Measurements from ENCODE around the gene MSH3.
"Not testable (repeated sequence)": the region's sequence is repeated elsewhere in the genome, so short reads cannot be mapped to it uniquely, and the experiment has no call there.

Gene MSH3

DNA sequence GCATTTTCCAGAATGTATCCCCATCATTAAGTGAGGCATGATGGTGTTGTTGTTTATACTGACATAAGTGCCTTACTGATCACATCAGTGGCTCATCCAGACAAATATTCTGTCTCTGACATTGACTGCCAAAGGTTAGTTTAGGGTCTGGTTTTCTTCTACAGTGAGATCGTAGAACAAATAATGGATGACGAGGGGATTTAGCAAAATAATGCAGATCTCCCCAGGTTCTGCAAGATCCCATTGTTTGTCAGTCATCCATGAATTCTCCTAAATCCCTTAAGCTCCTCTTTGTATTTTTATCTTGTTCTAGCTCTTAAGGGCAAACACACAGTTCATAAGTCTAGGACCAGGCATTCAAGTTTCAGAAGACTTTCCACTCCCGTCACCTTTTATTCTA is 93.5 kb downstream of the MSH3 start:
- in situ Hi-C loops (cut with MboI; ENCODE audit: low sequenced_read_pairs) = no loop called here

- in situ Hi-C loops (cut with MboI; ENCODE audit: low sequenced_read_pairs) = no loop called here
These were observed 98.0 kb downstream of the MSH3 start for GRCh38 chr5:80752427-80752826.

DNA sequence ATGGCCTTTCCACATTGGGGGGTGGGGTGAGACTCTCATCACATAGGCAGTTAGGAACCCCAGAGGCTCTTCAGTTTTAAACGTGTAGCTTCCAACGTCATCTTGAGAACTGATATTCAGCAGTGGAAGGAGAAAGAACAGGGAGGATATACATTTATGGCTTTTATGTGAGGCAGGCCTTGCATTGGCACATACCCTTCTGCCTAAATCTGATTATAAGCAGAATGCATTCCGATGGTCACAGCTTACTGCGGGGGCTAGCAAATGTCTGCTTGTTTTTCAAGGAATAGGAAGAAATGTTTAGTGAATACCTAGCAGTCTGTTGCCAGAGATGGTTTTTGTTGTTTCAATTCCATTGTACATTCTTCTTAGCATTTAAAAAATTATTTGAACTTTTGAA is 99.3 kb downstream of the MSH3 start:
- in situ Hi-C loops (cut with MboI; ENCODE audit: low sequenced_read_pairs) = no loop called here

DNA sequence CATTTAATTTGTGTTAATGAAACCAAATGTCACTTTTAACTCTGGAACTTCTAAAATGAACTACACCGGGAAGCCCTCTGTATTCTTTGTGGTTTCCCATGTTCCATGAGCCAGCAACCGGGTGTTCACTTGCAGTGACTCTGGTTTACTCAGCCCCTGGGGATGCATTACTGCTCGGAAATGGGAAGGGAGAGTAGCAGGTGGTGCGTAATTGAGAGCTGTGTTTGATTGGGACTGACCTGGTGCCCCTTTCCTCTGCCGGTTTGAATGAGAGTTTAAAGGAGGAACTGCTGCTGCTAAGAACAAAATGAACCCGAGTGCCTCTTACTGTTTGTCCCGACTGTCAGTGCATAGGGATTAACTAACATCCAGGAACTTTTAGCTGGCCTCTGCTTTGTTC is 100.4 kb downstream of the MSH3 start:
- in situ Hi-C loops (cut with MboI; ENCODE audit: low sequenced_read_pairs) = no loop called here

GRCh38 chr5:80755626-80756025 is 101.2 kb downstream of the MSH3 start:
- in situ Hi-C loops (cut with MboI; ENCODE audit: low sequenced_read_pairs) = no loop called here

GRCh38 chr5:80756292-80756691 is 101.8 kb downstream of the MSH3 start:
- in situ Hi-C loops (cut with MboI; ENCODE audit: low sequenced_read_pairs) = no loop called here

DNA sequence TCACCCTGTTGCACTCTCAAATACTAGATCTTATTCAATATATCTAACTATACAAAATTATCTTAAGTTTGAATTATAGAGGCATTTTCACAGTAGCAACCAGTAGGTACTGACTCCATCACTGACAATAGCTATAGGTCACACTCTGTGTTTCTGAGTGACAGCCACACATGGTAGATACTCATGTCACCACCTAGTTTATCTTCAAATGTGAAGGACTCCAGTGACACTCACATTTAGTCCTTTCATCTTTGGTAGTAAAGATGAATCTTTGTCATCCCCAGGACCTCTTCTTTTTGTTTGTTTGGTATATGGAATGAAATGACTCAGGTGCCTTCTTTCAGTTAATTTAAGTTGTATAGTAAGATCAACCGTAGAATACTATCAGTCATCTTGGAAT is 102.8 kb downstream of the MSH3 start:
- in situ Hi-C loops (cut with MboI; ENCODE audit: low sequenced_read_pairs) = no loop called here

DNA sequence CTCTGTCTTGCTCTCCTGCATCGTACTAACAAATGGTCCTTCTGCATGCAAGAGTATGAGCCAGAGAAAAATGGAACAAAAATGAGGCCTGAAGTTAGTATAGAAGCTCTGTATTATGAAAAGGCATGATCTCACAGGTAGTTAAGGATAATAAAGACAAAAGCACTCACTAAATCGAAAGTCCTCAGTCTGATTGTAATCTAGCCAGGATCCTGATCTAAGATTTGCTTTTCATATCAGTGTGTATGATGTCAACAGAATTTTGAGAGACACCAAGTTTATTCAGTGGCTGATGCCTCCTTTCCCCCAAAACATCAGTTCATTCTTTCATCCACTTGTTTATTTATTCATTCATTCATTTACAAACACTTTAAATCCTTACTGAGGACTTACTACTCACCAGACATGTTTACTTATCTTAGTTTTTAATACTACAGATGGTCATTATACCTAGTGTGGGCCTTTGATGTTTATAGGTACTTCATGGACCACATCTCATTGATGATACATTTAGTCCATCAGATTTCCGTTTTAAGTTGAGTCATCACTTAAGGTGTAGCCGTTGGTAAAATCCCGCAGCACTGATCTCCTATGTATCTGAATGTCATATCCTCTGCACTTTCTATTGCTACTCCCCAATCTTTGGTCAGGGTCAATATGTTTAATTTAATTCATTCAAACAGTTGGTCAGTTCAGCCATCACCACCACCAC is 105.6 kb downstream of the MSH3 start:
- in situ Hi-C loops (cut with MboI; ENCODE audit: low sequenced_read_pairs) = no loop called here

GRCh38 chr5:80760680-80761079 is 106.2 kb downstream of the MSH3 start:
- in situ Hi-C loops (cut with MboI; ENCODE audit: low sequenced_read_pairs) = no loop called here

GRCh38 chr5:80761176-80761575 is 106.7 kb downstream of the MSH3 start:
- in situ Hi-C loops (cut with MboI; ENCODE audit: low sequenced_read_pairs) = no loop called here

DNA sequence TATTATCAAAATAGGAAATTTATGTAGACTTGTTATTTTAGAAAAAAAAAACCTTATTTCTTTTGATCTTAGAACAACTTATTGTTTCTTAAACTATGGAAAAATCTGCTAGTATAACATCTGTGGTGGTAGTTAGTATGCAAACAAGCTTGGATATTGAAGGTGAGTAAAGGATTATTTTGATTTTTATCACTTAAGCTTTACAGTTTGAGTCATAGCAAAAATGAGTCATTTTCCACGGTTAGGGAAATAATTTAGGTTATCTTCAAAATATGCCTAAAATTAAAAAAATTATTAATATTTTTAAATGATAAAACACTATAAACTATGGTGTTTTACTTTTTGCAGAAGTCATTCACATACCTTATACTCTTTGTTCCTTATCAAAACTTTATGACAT is 107.5 kb downstream of the MSH3 start:
- in situ Hi-C loops (cut with MboI; ENCODE audit: low sequenced_read_pairs) = no loop called here

GRCh38 chr5:80762573-80762972 is 108.1 kb downstream of the MSH3 start:
- in situ Hi-C loops (cut with MboI; ENCODE audit: low sequenced_read_pairs) = no loop called here

- in situ Hi-C loops (cut with MboI; ENCODE audit: low sequenced_read_pairs) = no loop called here
These were observed 108.8 kb downstream of the MSH3 start for GRCh38 chr5:80763211-80763610.

DNA sequence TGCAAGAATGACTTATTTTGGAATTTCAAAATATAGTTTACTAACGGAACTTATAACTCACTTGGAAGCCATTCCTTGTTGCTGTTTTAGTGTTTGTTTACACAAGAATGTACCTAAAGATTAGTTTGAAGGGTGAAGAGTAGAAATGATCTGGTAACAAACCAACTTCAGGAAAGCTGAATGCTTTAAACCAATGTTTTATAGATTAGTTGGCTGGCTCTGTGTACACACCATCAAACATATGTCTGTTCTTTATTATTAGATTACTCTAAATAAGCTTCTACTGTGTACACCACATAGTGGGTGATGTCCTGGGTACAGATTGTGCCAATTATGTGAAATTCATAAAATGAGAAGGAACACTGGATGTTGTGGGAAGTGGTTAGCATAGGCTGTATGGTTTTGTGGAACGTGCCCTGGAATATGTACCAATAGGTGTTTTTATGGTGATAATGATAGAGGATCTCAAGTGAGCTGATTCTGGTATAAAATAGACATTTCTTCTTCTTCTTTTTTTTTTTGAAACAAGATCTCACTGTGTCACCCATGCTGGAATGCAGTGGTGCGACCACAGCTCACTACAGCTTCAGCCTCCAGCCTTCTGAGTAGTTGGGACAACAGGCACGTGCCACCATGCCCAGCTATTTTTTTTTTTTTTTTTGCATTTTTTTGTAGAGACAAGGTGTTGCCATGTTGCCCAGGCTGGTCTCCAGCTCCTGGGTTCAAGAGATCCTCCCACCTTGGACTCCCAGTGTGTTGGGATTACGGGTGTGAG is 109.6 kb downstream of the MSH3 start:
- in situ Hi-C loops (cut with MboI; ENCODE audit: low sequenced_read_pairs) = no loop called here

DNA sequence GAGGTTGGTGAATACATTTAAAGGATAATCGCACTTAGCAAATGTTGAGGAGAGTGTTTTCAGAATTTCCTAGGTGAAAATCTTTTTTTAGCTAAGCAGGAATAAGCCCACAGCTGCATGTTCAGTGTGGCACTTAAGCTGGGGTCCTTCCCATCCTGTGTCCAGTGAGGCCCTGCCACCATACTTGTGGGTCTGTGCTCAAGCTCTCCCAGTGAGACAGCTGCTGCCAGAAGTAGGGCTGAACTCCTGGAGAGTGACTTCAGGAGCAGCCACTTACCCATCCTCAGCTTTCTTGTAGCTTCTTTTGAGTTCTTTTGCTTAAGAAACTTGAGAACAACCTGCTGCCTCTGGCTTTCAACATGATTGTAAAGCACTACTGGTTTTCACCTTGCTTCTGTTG is 110.3 kb downstream of the MSH3 start:
- in situ Hi-C loops (cut with MboI; ENCODE audit: low sequenced_read_pairs) = no loop called here

GRCh38 chr5:80777347-80778287 is 123.2 kb downstream of the MSH3 start:
- in situ Hi-C loops (cut with MboI; ENCODE audit: low sequenced_read_pairs) = no loop called here

- in situ Hi-C loops (cut with MboI; ENCODE audit: low sequenced_read_pairs) = no loop called here
These were observed 125.6 kb downstream of the MSH3 start for GRCh38 chr5:80780024-80780423.

- in situ Hi-C loops (cut with MboI; ENCODE audit: low sequenced_read_pairs) = no loop called here
These were observed 126.4 kb downstream of the MSH3 start for GRCh38 chr5:80780761-80781285.

- in situ Hi-C loops (cut with MboI; ENCODE audit: low sequenced_read_pairs) = no loop called here
These were observed 126.9 kb downstream of the MSH3 start for GRCh38 chr5:80781356-80781755.

GRCh38 chr5:80782626-80783025 is 128.2 kb downstream of the MSH3 start:
- in situ Hi-C loops (cut with MboI; ENCODE audit: low sequenced_read_pairs) = no loop called here

DNA sequence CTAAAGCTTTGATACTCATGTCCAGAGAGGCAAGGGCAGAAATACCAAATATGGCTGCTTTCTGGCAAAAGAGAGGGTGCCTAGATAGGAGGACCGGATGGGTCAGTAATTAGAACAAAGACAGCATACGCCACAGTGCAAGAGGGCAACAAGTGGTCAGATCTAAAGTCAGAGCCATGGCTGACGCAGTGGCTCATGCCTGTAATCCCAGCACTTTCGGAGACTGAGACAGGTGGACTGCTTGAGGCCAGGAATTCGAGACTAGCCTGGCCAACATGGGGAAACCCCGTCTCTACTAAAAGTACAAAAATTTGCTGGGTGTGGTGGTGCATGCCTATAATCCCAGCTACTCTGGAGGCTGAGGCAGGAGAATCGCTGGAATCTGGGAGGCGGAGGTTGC is 129.3 kb downstream of the MSH3 start:
- in situ Hi-C loops (cut with MboI; ENCODE audit: low sequenced_read_pairs) = not testable (repeated sequence)

Data from hTERT RPE-1 (cell line).